ENCODE measurements around the gene RUNDC1.

Gene RUNDC1

DNA sequence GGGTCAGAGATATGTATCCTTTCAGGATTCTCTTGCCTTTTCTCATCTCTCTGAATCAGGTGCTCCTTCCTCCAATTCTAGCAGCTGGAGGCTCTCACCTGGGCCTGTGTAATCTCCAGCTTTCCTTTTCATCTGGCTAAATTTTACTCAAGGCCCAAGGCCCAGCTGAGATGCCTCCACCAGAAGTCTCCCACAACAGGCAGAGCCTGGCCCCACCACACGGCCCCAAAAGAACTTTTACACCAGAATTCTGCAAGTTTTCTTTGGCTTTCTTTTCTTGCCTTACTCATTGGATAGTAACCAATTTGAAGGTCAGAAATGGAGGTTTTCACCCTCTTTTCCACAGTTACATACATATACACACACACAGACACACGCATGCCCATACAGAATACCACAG, 59.3 kb downstream of the RUNDC1 start:
- DNase-seq = no peak
- Histone ChIP-seq H3K9me3 (no peaks in the 10 kb centered on the region), H3K27ac (no peak overlapping the region), H3K4me1 (no peaks in the 10 kb centered on the region), H3K4me3 (no peak overlapping the region), H3K27me3 (no peaks in the 10 kb centered on the region), H3K36me3 (no peaks in the 10 kb centered on the region)
- intact Hi-C loops (cut with DNase I; ENCODE audit: low total_unique reads) = no loop called here
- no peak for TF ChIP-seq CTCF (IDR thresholded peaks at IDR 0.05)

DNA sequence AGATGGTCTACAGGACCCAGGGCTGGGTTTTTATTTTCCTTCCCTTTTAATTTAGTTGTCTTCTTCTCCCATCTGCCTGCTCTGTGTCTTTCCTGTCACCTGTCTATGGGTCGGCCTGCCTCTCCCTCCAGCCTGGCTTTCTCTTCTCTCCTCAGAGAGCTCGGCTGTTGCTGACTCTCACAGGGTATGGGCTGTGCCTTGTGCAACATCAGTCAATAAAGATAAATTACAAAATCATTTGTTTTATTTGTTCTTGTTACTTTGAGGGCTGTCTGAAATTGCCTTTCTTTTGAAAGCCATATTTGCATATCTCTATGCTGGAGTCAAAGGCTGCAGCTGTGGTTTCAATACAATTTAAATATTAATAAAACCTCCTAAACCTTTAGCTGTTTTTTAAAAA, 60.3 kb downstream of the RUNDC1 start:
- Histone ChIP-seq H3K4me3 (no peak overlapping the region), H3K36me3 (no peaks in the 10 kb centered on the region), H3K4me1 (no peaks in the 10 kb centered on the region), H3K27ac (no peak overlapping the region), H3K9me3 (no peaks in the 10 kb centered on the region), H3K27me3 (no peaks in the 10 kb centered on the region)
- no peak for TF ChIP-seq CTCF (IDR thresholded peaks at IDR 0.05)
- intact Hi-C loops (cut with DNase I; ENCODE audit: low total_unique reads) = no loop called here
- DNase-seq = no peak

- H3K9me3 ChIP-seq = no peaks in the 10 kb centered on the region
- no peaks in the 10 kb centered on the region for H3K36me3 ChIP-seq
- intact Hi-C loops (cut with DNase I; ENCODE audit: low total_unique reads) = no loop called here
- H3K27me3 ChIP-seq = no peaks in the 10 kb centered on the region
- no peak for DNase-seq
- no peak overlapping the region for H3K27ac ChIP-seq
- H3K4me3 ChIP-seq = no peak overlapping the region
- no peaks in the 10 kb centered on the region for H3K4me1 ChIP-seq
- no peak for TF ChIP-seq CTCF (IDR thresholded peaks at IDR 0.05)
These were observed 61.8 kb downstream of the RUNDC1 start for GRCh38 chr17:43042025-43042628.
